C4-2B (cell line): Measurements from ENCODE around the gene NFATC2.

Source experiments
- H3K27ac ChIP-seq: fragments of 450-650 bp; 2 replicates; pipeline ENCODE4 v1.5.1; 2017
- ZFX ChIP-seq: fragments of 450-650 bp; IDR thresholded peaks from 2 replicates; pipeline ENCODE4 v1.6.1; 2017
- TF ChIP-seq, protein P1 (sequence below): fragments of 450-650 bp; conservative IDR thresholded peaks from 2 replicates; pipeline ENCODE4 v1.5.1; 2017; ENCODE audit warnings: mild to moderate bottlenecking

Gene NFATC2

DNA sequence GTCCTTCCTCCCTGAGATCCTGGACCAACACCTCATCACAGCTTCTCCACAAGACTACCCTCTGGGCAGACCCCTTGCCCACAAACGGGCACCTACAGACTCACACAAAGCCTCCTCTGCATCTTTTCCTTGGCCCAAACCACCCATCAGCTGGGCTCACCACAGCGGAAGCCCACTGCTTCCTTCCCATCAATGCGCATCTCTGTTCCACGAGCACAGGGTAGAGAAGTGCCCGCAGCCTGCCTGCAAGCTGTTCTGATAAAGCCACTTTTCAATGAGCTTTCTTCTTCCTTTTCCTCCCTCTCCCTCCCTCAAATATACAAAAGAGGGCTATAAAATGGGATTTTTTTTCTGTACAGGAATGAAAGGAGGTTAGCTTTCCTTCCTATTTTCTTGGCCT is 111.2 kb downstream of the NFATC2 start:
- TF ChIP-seq, protein P1, sequence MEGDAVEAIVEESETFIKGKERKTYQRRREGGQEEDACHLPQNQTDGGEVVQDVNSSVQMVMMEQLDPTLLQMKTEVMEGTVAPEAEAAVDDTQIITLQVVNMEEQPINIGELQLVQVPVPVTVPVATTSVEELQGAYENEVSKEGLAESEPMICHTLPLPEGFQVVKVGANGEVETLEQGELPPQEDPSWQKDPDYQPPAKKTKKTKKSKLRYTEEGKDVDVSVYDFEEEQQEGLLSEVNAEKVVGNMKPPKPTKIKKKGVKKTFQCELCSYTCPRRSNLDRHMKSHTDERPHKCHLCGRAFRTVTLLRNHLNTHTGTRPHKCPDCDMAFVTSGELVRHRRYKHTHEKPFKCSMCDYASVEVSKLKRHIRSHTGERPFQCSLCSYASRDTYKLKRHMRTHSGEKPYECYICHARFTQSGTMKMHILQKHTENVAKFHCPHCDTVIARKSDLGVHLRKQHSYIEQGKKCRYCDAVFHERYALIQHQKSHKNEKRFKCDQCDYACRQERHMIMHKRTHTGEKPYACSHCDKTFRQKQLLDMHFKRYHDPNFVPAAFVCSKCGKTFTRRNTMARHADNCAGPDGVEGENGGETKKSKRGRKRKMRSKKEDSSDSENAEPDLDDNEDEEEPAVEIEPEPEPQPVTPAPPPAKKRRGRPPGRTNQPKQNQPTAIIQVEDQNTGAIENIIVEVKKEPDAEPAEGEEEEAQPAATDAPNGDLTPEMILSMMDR: no peak
- TF ChIP-seq ZFX: no peak
- H3K27ac ChIP-seq: no peak overlapping the region

DNA sequence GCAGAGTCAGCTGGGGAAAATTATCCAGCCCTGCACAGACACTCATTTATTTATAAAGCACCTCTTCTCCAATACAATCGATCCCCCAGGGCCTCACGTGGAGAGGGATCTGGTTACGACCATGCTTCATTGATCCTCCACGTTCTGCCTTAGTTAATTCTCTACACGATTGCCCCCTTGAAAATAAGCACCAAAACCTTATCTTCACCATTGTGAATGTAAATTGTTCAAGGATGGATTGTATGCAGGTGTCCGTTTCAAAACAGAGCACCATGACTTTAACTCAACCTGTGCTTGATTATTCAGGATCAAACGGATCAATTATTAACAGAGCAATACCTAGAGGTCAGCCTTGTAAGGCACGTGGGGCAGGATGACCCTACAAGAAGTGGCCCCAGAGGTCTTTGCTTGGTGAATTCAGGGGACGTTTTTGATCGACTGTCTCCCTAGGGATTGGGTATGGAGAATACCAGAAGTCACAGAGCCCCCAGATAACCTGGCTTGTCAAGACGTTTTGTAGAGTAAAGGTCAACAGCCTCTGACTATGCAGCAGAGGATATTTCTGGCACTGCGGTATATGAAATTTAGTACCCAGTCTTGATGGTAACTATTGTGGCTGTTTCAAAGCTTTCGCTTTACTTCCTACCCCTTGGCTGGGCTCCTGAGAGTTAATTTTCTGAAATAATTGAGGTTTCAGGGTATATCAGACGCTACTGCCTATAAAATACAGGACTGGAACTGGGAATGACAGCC is 112.1 kb downstream of the NFATC2 start:
- no peak overlapping the region for H3K27ac ChIP-seq
- TF ChIP-seq, protein P1: no peak
- no peak for TF ChIP-seq ZFX

DNA sequence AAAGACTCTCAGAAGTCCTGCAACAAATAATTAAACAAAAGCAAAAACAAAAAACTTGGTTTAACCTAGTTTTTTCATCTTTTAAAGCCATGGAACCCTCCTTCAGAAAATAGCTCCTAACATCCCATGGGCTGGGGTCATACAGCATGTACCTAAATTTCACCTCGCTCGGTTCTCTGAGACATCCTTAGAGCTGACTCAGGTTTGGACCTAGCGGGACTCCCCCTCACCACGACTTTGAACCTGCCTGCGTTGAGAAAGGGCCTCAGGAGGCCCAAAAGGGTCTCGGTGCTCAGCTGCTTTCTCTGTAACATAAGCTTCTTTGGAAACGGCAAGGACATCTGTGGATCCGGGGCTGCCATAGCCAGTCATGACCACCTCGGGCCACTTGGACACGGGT is 112.8 kb downstream of the NFATC2 start:
- TF ChIP-seq, protein P1: no peak
- TF ChIP-seq ZFX: no peak
- H3K27ac ChIP-seq: no peak overlapping the region

DNA sequence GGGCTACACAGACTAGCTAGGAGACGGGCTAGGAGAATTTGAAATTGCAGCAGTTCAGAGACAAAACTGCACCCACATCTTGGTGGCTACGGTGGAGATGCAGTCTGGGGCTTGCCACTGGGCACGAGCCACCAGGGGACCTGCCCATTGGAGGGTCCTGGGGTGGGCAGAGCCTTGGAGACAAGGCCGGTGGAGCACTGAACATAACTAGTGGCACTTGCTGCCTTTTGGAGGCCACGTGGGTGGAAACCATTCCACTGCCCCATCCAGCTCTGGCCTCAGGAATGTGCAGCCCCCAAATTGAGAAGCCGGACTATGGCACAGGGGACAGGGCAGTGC is 113.4 kb downstream of the NFATC2 start:
- no peak overlapping the region for H3K27ac ChIP-seq
- TF ChIP-seq ZFX: no peak
- TF ChIP-seq, protein P1: no peak

DNA sequence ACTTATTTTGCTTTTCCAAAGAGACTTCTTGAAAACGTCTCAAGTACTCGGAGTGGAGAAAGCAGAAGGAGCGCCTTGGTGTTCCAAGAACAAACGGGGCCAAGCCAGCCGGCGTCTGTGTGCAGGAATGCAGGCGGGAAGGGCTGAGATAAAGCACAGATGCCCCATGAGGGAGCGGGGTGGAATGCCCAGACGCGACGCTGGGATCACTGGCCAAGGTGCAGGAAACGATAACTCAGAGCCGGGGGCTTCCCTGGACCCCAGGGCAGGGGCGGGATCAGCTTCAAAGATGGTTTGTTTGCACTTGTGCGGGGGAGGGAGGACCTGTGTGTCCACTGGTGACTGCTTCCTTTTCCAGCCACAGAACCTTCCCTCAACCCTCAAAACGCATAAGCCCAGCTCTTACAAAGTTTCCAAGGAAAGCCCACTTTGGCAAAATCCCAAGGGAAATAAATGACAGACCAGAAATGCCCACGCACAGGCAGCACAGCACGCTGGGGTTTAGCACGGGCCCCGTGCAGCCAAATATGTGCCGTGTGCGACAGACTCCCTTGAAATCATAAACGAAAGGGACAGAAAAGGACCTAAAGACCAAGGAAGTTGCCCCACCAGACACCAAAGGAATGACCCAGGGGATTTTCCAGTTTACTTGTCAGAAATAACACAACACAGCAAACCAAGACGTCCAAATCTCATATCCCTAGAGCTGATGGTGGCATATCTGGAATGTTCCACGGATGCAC is 113.9 kb downstream of the NFATC2 start:
- no peak for TF ChIP-seq ZFX
- TF ChIP-seq, protein P1: no peak
- no peak overlapping the region for H3K27ac ChIP-seq

DNA sequence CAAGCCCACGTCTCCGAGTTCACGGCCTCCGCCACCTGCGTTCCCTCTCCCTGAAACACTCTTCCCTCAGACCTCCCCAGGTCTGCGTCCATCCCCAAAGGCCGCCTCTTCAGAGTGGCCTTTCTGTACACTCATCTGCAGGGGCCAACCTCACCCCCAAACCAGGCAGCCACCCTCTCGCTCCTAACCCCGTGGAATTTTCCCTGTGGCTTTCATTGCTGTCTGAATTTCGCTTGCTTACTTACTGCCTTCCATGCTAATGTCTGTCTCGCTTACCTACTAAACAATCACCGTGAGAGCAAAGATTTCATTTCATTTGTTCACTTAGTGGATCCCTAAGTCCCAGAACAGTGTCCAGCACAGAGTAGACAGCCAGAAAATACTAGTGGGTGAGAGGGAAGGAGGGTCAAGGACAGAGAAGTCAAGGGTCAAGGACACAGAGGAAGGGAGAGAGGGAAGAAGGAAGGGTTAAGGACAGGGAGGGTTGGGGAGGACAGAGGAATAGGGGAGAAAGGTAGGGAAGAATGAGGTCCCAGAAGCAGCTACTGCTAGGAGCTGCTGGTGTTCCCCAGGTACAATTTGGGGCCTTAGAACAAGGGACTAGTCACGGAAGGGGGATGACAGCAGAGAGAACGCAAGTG is 114.7 kb downstream of the NFATC2 start:
- H3K27ac ChIP-seq: no peak overlapping the region
- no peak for TF ChIP-seq ZFX
- TF ChIP-seq, protein P1: no peak
